Colon (tissue), 2 donors: ENCODE data around the gene ELFN2.

Source experiments
- FAIRE-seq: peaks from 2 replicates; lab custom pipeline; 2012; peaks lifted over from hg19 to GRCh38; lab: Jason Lieb, UNC
- donor health status: control.
- donor health status: control.

The ELFN2 gene

DNA sequence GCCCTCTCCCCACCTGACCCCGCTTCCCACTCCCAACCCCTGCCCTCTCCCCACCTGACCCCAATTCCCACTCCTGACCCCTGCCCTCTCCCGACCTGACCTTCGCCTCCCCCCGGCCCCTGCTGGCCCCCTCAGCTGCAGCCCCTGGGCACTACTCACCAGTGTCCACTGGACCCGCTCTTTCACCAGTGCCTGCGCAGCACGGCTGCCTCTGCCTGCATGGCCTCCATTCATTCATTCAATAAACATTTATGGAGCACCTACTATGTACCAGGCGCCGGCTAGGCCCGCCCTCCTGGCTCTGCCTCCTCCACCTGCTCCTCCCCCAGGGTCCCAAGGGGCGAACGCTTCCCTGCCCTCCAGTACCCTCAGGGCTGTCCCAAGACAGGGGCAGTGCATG lies 42.6 kb downstream of the ELFN2 start:
- no peak for FAIRE-seq

DNA sequence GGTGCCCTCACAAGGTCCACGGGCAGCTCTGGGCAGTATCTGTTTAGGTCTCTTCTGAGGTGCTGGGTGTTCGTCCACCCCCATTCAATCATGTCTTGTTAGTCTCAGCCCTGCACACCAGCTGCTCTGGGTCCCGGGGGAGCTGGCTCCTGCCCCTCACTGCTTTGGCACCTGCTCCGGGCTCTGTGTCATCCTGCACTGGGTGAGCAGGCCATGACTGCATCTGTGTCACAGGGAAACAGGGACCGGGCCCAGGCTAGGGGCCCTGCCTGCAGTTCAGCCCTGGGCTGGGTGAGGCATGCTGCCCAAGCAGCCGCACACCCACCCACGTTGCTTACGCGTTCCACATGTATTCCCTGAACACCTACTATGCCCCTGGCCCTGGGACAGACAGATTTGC lies 43.9 kb downstream of the ELFN2 start:
- FAIRE-seq = no peak

- FAIRE-seq = no peak
Measured at GRCh38 chr22:37381489-37381888, 45.8 kb downstream of the ELFN2 start.

GRCh38 chr22:37379722-37380121 lies 47.6 kb downstream of the ELFN2 start:
- FAIRE-seq = no peak

GRCh38 chr22:37379085-37379484 lies 48.2 kb downstream of the ELFN2 start:
- no peak for FAIRE-seq

DNA sequence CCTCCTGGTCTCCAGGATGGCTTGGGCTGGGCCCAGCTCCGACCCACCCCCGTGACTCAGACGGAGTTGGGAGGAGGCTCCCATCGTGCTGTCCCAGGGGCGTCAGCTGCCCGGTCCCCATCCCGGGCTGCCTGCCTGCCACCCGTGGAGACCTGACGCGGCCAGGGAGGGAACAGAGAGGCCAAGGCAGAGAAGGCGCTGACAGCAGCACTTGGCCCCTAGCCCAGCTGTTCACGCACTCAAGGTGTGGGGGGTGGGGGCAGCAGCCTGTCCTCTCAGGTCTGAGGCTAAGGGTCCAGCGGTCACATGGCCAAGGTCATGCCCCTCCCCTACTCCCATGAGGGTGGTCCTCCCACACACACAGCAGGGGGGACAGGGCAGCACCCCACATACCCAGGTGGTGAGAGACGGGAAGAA lies 48.6 kb downstream of the ELFN2 start:
- FAIRE-seq = no peak

GRCh38 chr22:37377927-37378326 lies 49.4 kb downstream of the ELFN2 start:
- FAIRE-seq = no peak

GRCh38 chr22:37377138-37377537 lies 50.1 kb downstream of the ELFN2 start:
- no peak for FAIRE-seq

- no peak for FAIRE-seq
Measured at GRCh38 chr22:37376643-37377042, 50.6 kb downstream of the ELFN2 start.

DNA sequence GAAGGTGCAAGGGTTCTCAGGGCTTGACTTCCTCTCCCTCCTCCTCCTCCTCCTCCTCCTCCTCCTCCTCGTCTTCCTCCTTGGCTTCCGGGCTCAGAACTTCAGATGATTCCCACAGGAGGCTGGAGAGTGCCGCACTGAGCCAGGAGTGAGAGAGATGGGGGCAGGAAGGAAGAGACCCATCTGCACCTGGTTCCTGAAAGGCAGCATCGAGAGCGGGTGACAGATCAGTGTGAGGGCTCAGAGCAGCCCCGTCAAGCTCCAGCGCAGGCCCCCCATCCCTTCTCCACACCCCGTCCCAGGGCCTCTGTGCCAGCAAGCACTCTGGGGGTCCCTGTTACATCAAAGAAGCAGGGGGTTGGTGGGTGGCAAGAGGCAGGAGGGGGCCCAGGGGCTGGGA lies 51.5 kb downstream of the ELFN2 start:
- no peak for FAIRE-seq

- FAIRE-seq = no peak
Measured at GRCh38 chr22:37374571-37374970, 52.7 kb downstream of the ELFN2 start.

DNA sequence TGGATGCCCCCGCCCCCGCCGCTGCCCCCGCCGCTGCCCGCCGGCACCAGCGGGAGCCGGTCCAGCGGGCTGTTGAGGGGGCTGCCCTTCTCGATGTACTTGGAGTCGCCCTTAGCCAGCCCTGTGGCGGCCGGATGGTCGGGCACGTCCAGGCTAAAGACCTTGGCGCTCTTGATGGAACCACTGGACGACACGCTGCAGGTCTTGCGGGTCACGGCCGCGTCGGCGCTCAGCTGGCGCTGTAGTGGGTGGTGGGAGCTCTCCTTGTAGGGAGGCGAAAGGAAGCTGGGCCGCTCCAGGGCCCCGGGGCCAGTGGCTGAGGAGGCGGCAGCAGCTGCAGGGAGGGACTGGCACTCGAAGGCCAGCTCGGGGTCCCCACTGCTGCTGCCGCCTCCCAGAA lies 53.8 kb downstream of the ELFN2 start:
- FAIRE-seq = no peak

GRCh38 chr22:37371911-37372310 lies 55.4 kb downstream of the ELFN2 start:
- FAIRE-seq = no peak

- no peak for FAIRE-seq
Measured at GRCh38 chr22:37371491-37371890, 55.8 kb downstream of the ELFN2 start.

DNA sequence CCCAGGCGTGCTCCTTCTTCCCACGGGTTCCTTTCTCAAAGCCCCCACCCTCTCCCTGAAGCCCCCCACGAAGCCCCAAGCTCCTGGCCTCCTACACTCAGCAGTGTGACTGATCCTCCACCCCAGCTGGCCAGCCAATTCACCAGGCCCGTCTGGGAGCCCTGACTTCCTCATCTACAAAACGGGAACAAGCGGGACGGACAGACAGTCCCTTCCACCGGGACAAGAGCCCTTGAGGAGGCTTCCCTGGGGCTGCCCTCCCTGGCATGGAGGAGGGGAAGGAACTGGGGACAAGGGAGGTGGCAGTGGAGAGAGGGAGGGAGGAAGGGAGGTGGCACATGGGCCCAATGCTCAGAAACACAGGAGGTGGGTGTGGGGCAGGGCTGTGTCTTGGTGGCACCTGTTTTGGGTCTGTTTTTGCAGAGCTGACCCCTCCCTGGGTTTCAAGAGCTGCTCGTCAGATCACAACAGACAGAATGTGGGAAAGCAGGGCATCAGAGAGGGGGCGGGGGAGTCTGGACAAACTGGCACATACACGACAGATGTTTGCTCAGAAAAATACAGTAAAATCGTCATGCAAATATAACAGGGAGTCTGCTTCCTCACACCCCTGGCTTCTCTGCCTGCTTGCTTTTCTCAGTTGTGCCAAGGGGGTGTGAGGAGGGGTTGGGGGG lies 56.8 kb downstream of the ELFN2 start:
- no peak for FAIRE-seq

DNA sequence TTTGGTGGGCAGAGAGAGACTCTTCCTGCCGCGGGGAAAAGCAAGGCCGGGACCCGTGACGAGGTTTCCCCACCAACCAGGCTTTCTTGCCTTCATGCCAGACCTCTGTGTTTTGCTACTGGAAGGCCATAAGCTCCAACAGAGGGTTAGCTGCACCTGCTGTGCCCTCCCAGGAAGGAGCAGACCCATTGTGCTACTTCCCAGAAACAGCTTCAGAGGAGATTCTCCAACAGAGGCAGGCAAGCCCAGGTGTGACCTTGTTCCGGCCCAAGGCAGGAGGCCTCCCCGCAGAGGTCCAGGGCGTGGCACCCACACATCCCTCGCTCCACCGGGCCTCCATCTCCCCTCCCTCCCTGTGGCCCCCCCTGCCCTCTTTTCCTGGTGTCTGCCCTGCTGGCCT lies 57.8 kb downstream of the ELFN2 start:
- FAIRE-seq = no peak

- FAIRE-seq = no peak
Measured at GRCh38 chr22:37368058-37368457, 59.2 kb downstream of the ELFN2 start.

DNA sequence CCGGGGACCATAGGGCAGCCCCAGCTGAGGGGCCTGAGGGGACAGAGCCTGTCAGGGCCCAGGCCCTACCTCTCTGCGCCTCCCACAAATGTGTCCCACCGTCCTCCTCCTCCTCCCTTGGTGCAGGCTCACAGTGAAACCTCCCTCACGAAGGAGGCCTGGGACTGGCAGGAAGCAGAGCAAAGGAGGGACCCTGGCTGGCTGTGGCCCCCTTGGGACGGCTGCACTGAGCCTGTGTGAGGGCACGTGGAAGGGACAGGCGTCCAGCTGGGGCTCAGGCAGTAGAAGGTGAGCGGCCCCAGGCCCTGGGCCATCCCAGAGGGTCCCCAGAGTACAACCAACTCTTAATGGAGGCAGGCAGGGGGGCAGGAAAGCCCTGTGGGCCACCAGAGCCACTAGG lies 60.7 kb downstream of the ELFN2 start:
- FAIRE-seq = no peak

DNA sequence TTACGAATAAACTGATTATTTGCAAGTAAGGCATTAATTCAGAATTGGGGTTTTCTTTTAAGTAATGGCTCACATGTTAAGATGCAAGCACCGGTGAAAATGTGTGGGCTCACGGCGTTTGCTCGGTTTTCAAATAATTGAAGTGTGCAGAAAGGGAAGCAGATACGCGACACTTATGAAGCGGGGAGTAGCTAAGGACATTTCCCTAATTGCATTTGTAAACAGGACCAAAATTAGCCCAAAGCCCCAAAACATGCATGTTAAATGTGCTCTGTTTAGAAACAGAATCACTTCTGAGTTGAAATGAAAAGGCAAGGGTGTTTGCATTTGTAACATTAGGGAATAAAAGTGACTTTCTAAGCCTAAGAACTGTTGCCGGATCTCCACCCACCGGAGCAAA lies 61.3 kb downstream of the ELFN2 start:
- no peak for FAIRE-seq

GRCh38 chr22:37363261-37363992 lies 63.9 kb downstream of the ELFN2 start:
- no peak for FAIRE-seq

GRCh38 chr22:37362621-37363020 lies 64.7 kb downstream of the ELFN2 start:
- FAIRE-seq = no peak

DNA sequence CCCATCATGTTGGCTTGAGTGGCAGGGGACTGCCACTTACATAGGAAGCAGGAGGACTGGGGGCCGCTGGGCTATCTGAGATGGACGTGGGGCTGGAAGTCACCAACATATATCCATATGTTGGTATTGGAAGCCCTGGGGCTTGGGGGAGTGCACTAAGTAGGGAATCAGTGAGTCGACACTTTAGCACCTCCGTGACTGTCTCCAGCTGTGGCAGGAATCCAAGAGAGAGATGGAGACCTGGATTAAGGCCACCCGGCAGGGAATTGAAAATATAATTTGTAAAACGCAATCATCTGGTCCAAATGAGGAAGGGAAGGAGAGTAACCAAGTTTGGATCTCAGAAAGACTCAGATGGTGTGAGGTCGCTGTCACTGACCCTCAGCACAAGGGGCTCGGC lies 68.4 kb downstream of the ELFN2 start:
- no peak for FAIRE-seq

DNA sequence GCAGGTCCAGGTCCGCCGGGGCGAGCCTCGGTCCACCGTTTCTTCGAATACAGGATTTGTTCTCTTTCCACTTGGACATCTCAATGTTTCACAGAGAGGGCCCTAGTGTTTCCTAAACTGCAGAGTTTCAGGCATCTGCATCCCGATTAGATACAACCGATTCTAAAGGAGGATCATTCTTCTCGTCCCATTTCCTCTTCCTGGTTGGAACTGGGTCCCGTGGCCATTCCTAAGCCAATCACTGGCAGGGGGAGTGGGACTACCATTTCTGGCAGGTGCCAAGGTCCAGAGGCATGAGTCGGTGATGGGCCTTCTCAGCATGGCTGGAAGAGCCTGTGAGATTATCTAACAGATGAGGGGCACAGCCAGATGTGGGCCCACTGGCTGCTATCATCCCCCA lies 68.9 kb downstream of the ELFN2 start:
- FAIRE-seq = no peak

DNA sequence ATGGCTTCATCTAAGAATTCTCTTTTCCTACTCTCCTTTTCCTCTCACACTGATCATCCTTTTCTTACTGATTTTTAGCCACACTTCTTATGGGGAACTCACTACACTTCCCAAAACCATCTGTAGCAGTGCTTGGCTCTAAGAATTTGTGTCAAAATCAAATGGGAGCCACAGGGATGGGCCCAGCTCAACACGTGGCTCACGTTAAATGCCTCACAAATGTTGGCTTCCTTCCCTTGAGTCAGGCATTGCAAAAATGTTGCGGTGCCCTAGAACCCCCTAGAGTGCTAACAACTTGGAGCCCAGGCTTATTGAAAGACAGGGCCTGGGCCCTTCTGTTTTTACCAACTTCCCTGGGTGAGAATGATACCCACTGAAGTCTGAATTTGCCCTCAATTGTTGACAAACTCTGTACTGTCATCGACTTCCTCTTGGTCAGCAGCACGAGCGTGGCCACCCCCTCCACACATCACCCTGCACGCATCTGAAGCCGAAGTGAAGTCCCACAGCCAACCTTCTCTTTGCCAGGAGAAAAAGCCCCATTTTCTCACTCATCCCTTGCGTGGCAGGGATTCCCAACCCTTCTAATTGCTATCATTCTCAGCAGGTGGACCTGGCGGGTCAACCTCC lies 69.7 kb downstream of the ELFN2 start:
- no peak for FAIRE-seq
